ENCODE measurements around the gene HMX2.

DNA sequence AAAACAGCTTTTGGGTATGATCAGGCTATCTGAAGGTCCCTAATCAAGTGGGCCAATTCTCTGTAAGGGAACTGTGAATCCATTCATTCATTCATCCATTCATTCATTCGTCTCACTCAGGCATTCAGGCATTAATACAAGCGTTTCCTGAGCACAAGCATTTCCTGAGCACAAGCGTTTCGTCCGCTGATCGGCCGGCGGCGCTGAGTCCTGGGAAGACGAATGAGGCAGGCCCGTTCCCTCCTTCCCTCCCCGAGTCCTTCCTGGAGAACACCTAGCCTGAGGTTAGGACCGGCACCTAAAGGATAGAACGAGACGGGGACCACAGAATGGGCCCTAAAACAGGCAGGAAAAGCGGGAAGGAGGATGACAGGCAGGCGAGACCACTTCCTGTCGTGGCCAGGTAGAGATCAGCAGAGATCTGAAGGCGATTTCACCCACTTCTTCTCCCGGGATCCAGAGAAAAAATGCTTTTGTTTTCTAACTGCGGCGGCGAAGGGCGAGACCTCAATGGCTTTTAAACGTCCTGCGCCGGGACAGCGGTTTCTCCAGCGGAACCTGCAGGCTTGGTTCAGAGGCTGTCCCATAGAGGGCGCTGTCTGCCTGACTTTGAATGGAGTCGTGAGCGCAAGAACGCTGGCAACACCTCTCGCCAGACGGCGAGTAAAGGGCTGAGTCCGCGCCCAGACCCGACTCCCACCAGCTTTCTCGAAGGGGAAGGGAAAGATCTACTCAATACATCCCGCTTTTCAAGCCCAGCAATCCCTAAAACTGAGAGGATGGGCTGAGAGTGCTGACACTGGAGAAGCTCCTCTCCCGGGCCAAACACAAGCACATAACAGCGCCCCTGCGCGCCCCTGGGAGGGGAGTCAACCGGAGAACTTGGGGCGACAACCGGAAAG lies 15.1 kb upstream of the HMX2 start:
- TF ChIP-seq, protein P1, sequence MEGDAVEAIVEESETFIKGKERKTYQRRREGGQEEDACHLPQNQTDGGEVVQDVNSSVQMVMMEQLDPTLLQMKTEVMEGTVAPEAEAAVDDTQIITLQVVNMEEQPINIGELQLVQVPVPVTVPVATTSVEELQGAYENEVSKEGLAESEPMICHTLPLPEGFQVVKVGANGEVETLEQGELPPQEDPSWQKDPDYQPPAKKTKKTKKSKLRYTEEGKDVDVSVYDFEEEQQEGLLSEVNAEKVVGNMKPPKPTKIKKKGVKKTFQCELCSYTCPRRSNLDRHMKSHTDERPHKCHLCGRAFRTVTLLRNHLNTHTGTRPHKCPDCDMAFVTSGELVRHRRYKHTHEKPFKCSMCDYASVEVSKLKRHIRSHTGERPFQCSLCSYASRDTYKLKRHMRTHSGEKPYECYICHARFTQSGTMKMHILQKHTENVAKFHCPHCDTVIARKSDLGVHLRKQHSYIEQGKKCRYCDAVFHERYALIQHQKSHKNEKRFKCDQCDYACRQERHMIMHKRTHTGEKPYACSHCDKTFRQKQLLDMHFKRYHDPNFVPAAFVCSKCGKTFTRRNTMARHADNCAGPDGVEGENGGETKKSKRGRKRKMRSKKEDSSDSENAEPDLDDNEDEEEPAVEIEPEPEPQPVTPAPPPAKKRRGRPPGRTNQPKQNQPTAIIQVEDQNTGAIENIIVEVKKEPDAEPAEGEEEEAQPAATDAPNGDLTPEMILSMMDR (IDR thresholded peaks at IDR 0.05): peak; percentile 66 to 92 (median 89)
- TF ChIP-seq POLR2A (IDR thresholded peaks at IDR 0.05): no peak
